ENCODE results near the gene RYR2.

The RYR2 gene

GRCh38 chr1:237873487-237874211 is 831.7 kb downstream of the RYR2 start:
- DNase-seq: peak; percentile 6 to 62 (median 22)

- DNase-seq: no peak
Measured at GRCh38 chr1:237875291-237875690, 833.3 kb downstream of the RYR2 start.

- DNase-seq: no peak
Measured at GRCh38 chr1:237877631-237878030, 835.6 kb downstream of the RYR2 start.

- DNase-seq: no peak
Measured at GRCh38 chr1:237878406-237878805, 836.4 kb downstream of the RYR2 start.

- DNase-seq: peak in 1 of 4 experiments; percentile 8
Measured at GRCh38 chr1:237879195-237879594, 837.2 kb downstream of the RYR2 start.

Measured in suppressor macrophage (primary cell).